NCI-H187 (cell line): ENCODE data around the gene SVEP1.
"Not testable (repeated sequence)": the region's sequence is repeated elsewhere in the genome, so short reads cannot be mapped to it uniquely, and the experiment has no call there.

Source experiments
- DNase-seq, 2 experiments: peaks; one replicate each; lab custom pipeline; 2025; lab: John Stamatoyannopoulos, UW

Gene SVEP1

GRCh38 chr9:110443866-110444220 lies 135.7 kb downstream of the SVEP1 start:
- DNase-seq = no peak

- DNase-seq = no peak
Measured at GRCh38 chr9:110443146-110443865, 136.2 kb downstream of the SVEP1 start.

GRCh38 chr9:110440796-110441195 lies 138.7 kb downstream of the SVEP1 start:
- no peak for DNase-seq

- no peak for DNase-seq
Measured at GRCh38 chr9:110440172-110440571, 139.4 kb downstream of the SVEP1 start.

GRCh38 chr9:110432253-110432652 lies 147.3 kb downstream of the SVEP1 start:
- no peak for DNase-seq

GRCh38 chr9:110429453-110429852 lies 150.1 kb downstream of the SVEP1 start:
- no peak for DNase-seq

GRCh38 chr9:110427497-110428104 lies 151.9 kb downstream of the SVEP1 start:
- peak in 1 of 2 experiments; percentile 1 for DNase-seq

- no peak for DNase-seq
Measured at GRCh38 chr9:110426052-110426709, 153.4 kb downstream of the SVEP1 start.

GRCh38 chr9:110414471-110414870 lies 165.1 kb downstream of the SVEP1 start:
- no peak for DNase-seq

- no peak for DNase-seq
Measured at GRCh38 chr9:110410961-110411360, 168.6 kb downstream of the SVEP1 start.

- DNase-seq = no peak
Measured at GRCh38 chr9:110408598-110408997, 170.9 kb downstream of the SVEP1 start.

- DNase-seq = no peak
Measured at GRCh38 chr9:110405858-110406443, 173.6 kb downstream of the SVEP1 start.

- no peak for DNase-seq
Measured at GRCh38 chr9:110404473-110404872, 175.1 kb downstream of the SVEP1 start.

- no peak for DNase-seq
Measured at GRCh38 chr9:110399983-110400382, 179.6 kb downstream of the SVEP1 start.

- not testable (repeated sequence) for DNase-seq
Measured at GRCh38 chr9:110398992-110399391, 180.5 kb downstream of the SVEP1 start.

- DNase-seq = no peak
Measured at GRCh38 chr9:110391826-110392485, 187.6 kb downstream of the SVEP1 start.

- DNase-seq = no peak
Measured at GRCh38 chr9:110389148-110389750, 190.3 kb downstream of the SVEP1 start.

- DNase-seq = no peak
Measured at GRCh38 chr9:110383491-110383890, 196.1 kb downstream of the SVEP1 start.

GRCh38 chr9:110382731-110383130 lies 196.8 kb downstream of the SVEP1 start:
- no peak for DNase-seq

- no peak for DNase-seq
Measured at GRCh38 chr9:110371411-110372007, 208.0 kb downstream of the SVEP1 start.

- DNase-seq = no peak
Measured at GRCh38 chr9:110370315-110370714, 209.2 kb downstream of the SVEP1 start.

- DNase-seq = no peak
Measured at GRCh38 chr9:110364451-110364850, 215.1 kb downstream of the SVEP1 start.
